22Rv1 (cell line): Measurements from ENCODE around the gene BIN2.
"Not testable (repeated sequence)": the region's sequence is repeated elsewhere in the genome, so short reads cannot be mapped to it uniquely, and the experiment has no call there.

ENCODE experiments used
- H3K27ac ChIP-seq: fragments of 450-650 bp; 2 replicates; pipeline ENCODE4 v1.5.1; 2017
- ZFX ChIP-seq: fragments of 450-650 bp; IDR thresholded peaks from 2 replicates; pipeline ENCODE4 v1.6.1; 2017; ENCODE audit warnings: antibody characterized with exemption, borderline replicate concordance
- TF ChIP-seq, protein P1 (sequence below): fragments of 450-650 bp; IDR thresholded peaks from 2 replicates; pipeline ENCODE4 v1.5.1; 2017; ENCODE audit warnings: mild to moderate bottlenecking

The BIN2 gene

DNA sequence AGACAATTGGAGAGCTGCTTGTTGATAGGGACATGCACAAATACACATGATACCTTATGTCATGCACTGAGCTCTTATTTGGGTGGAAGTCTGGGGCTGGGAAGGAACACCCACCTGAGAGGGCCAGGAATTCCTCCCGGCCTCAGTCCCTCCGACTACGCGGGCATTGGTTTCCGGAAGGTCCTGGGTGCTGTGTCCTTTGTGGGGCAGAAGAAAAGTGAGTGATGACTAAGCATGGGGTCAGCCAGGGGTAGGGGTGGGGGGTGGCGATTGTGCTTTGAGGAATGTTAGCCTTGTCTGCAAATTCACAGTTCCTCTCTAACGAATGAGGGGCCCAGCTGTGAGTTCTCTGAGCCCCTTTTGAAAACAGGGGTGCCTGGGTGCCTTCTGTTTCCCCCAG lies 21.7 kb upstream of the BIN2 start:
- no peak for TF ChIP-seq ZFX
- TF ChIP-seq, protein P1, sequence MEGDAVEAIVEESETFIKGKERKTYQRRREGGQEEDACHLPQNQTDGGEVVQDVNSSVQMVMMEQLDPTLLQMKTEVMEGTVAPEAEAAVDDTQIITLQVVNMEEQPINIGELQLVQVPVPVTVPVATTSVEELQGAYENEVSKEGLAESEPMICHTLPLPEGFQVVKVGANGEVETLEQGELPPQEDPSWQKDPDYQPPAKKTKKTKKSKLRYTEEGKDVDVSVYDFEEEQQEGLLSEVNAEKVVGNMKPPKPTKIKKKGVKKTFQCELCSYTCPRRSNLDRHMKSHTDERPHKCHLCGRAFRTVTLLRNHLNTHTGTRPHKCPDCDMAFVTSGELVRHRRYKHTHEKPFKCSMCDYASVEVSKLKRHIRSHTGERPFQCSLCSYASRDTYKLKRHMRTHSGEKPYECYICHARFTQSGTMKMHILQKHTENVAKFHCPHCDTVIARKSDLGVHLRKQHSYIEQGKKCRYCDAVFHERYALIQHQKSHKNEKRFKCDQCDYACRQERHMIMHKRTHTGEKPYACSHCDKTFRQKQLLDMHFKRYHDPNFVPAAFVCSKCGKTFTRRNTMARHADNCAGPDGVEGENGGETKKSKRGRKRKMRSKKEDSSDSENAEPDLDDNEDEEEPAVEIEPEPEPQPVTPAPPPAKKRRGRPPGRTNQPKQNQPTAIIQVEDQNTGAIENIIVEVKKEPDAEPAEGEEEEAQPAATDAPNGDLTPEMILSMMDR, result no peak
- H3K27ac ChIP-seq, result no peak overlapping the region

DNA sequence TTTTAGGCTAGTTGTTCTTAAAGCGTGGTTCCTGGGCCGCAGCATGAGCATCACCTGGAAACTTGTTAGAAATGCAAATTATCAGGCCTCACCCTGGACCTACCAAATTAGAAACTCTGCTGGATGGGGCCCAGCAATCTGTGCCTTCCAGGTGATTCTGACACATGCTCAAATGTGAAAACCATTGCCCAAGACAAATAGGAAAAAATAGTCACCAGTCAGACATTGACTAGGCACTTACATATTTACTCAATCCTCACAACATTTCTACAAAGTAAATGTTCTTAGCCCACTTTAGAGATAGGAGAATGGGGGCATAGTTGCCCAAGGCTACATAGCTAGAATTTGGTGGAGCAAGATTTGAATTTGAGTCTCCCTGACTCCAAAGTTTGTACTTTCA lies 19.2 kb upstream of the BIN2 start:
- H3K27ac ChIP-seq, result no peak overlapping the region
- TF ChIP-seq, protein P1, result no peak
- TF ChIP-seq ZFX, result no peak

DNA sequence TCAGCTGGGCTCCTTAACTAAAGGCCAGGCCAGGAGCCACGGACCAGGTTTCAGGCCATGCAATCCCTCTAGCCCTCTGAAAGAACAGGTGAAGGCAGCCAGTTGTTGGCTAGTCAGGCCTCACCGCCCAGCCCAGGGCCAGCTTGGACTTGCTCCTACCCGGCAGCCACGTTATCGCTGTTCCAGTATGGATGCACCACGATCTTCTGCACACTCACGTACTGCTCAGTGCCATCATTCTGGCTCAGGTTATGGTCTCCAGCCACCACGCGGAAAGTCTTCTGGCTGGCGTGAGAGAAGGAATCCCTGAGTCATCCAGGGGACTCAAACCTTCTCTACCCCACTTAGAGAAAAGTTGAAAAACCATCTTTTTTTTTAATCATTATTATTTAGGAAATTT lies 18.4 kb upstream of the BIN2 start:
- no peak overlapping the region for H3K27ac ChIP-seq
- TF ChIP-seq, protein P1, result no peak
- no peak for TF ChIP-seq ZFX

DNA sequence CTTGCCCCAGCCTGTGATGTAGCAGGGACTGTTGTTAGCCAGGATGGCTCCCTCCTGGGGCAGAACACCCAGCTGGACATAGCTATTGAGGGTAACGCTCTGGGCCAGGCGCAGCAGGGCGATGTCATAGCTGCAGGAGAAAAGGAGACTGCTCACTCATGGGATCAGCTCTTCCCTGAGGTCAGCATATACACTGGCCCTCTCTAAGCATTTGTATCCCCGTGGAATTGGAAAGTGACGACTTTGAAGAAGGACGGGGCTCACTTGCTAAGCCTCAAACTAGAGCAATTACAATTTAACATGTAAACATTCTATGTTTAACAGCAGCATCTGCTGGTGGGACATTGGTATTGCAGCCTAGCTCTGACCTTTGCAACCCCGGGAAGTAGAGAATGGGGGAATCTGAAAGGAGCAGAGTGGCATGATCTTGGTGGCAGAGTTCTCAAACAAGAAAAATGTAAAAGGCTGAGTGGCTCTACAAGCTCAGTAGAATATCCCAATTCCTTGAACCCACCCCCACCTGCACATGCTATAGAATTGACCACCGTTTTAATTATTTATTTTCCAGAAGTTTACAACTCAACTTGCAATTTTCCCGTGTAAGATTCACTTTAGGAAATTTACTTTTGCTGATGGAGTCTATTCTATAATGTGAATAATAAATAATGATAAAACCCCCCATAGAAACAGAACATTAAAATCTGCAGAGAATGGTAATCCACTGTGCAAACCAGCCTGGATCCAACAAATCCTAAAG lies 17.5 kb upstream of the BIN2 start:
- TF ChIP-seq, protein P1, result peak; percentile 99
- TF ChIP-seq ZFX, result no peak

DNA sequence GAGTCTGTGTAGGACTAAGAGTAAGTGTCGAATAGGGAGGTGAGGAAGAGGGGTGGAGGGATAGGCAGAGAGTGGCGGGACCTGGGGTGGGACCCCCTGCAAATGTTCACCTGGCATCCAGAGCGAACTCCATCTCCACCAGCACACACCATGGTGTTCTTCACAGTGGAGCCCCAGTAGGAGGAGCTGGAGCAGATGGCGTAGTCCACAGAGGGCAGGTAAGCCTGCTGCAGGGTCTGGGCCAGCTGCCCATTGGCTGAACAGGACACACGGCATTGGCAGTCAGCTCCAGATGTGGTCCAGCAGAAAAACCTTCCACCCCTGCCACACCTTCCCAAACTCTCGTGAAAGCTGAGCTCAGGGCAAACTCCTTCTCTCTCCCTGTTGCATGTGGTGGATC lies 15.8 kb upstream of the BIN2 start:
- no peak overlapping the region for H3K27ac ChIP-seq
- TF ChIP-seq ZFX, result no peak
- TF ChIP-seq, protein P1, result no peak

More for the DNA sequence above, 17.5 kb upstream of the BIN2 start:
- H3K27ac ChIP-seq, result no peak overlapping the region

DNA sequence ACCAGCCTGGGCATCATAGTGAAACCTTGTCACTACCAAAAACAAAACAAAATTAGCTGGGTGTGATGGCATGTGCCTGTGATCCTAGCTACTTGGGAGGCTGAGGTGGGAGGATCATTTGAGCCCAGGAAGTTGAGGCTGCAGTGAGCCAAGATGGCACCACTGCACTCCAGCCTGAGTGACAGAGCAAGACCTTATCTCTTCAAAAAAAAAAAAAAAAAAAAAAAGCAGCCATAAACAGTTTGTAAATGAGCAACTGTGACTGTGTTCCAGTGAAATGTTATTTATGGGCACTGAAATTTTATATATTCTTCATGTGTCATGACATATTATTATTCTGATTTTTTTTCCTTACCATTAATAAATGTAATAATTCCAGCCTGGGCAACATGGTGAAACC lies 13.4 kb upstream of the BIN2 start:
- H3K27ac ChIP-seq, result not testable (repeated sequence)

DNA sequence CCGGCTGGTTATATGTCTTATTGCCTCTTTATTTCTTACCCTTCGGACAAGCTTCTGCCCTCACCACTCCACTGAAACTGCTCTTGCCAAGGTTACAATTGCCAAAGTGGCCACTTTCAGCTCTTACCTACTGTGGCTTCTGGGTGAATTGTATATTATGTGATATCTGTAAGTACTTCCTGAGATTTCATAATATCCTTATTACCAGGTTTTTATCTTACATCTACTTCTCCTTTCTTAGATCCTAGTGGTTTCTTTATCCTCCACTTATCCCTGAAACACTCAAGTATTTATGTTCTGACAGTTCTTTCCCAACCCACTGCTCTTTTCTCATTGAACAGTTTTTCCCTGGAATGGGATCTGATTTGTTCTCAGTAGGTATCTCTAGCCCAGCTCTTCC lies 12.0 kb upstream of the BIN2 start:
- TF ChIP-seq, protein P1, result no peak
- TF ChIP-seq ZFX, result no peak
- no peak overlapping the region for H3K27ac ChIP-seq

DNA sequence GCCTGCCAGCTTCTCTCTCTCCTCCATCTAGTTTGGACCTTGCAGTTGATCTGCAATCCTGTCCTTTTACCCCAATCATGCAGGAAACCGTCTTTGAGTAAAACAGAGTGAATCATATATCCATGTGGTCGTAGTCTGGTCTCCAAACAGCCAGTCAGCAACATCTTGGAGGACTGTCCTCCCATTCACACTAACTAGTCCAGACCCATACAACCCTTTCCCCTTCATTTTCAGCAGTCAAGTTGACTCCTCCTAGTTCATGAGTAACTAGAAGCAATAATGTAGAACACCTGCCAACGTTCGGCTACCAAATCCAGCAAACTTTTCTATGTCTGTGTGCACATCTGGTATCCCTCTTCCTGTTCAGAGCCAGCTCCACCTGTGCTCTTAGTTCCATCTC lies 10.8 kb upstream of the BIN2 start:
- TF ChIP-seq, protein P1, result no peak
- TF ChIP-seq ZFX, result no peak

More for the DNA sequence above, 10.8 kb upstream of the BIN2 start:
- H3K27ac ChIP-seq, result no peak overlapping the region
